ENCODE measurements around the gene ATF7.

The ATF7 gene

DNA sequence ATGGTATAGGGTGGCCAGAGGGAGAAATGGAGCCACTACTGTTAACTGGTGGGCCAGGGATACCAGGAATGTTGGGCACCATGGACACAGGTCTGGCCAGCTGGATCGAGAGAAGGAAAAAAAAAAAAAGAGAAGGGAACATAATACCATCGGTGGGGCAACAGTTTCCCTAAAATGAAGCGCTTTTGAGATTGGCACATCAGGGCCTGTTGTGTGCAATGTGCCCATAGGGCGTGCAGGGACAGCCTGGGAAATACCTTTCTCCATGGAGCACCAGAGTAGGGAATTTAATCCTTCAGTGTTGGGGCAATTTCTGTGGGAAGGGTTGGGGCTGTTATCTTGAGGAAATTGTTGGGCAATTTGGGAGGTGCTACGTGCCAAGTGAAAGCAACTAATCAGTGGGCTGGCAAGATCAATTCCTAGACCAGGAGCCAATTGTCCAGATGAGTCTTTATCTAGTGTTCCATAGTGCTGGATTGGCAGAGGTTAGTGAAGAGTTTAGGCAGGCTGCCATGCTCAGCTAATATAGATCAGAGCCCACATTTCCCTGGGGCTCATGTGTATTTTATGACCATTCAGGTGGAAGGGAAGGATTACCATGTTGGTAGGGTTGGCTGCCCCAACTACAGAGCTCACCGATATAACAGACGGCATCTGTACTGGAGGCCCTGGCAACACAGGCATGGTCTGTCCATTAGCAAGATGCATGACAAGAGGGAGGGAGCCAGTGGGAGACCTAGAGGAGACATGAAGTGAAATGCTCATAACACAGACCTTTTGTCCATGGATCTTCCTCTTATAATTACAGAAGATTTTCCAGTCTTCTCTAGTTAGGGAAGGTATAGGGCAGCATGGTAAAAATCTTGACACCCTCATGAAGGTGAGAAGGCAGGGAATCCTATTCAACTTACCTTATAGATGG is 93.4 kb downstream of the ATF7 start:
- TF ChIP-seq, protein P1, sequence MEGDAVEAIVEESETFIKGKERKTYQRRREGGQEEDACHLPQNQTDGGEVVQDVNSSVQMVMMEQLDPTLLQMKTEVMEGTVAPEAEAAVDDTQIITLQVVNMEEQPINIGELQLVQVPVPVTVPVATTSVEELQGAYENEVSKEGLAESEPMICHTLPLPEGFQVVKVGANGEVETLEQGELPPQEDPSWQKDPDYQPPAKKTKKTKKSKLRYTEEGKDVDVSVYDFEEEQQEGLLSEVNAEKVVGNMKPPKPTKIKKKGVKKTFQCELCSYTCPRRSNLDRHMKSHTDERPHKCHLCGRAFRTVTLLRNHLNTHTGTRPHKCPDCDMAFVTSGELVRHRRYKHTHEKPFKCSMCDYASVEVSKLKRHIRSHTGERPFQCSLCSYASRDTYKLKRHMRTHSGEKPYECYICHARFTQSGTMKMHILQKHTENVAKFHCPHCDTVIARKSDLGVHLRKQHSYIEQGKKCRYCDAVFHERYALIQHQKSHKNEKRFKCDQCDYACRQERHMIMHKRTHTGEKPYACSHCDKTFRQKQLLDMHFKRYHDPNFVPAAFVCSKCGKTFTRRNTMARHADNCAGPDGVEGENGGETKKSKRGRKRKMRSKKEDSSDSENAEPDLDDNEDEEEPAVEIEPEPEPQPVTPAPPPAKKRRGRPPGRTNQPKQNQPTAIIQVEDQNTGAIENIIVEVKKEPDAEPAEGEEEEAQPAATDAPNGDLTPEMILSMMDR (conservative IDR thresholded peaks at IDR 0.05; ENCODE audit: low read depth, low read length): no peak
- no peak for DNase-seq (ENCODE audit: low read depth)

DNA sequence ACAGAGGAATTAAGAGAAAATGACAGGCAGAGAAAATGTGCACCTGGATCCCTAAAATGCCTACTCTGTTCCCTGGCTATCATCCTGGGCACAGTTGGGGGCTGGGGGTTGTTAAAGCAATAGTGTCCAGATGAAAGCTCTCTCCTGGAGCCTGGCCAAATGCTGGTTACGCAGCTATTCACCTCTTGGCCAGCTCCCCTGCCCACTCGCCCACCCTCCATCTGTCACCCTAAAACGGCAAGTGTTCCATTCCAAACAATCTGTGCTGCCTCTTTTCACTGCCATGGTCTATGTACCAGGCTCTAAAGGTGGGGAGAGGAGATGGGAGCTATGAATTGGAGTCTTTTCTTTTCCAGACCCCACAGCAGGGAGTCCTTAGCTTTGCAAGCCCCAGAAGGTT is 94.2 kb downstream of the ATF7 start:
- no peak for DNase-seq (ENCODE audit: low read depth)

More for the DNA sequence above, 93.4 kb downstream of the ATF7 start:
- H3K4me3 ChIP-seq (ENCODE audit: low read length): no peak overlapping the region

GRCh38 chr12:53530920-53531319 is 95.3 kb downstream of the ATF7 start:
- TF ChIP-seq, protein P1 (conservative IDR thresholded peaks at IDR 0.05; ENCODE audit: low read depth, low read length): no peak
- no peak for DNase-seq (ENCODE audit: low read depth)
- H3K4me3 ChIP-seq (ENCODE audit: low read length): no peak overlapping the region

More for the DNA sequence above, 94.2 kb downstream of the ATF7 start:
- TF ChIP-seq, protein P1 (conservative IDR thresholded peaks at IDR 0.05; ENCODE audit: low read depth, low read length): no peak
- no peak overlapping the region for H3K4me3 ChIP-seq (ENCODE audit: low read length)

DNA sequence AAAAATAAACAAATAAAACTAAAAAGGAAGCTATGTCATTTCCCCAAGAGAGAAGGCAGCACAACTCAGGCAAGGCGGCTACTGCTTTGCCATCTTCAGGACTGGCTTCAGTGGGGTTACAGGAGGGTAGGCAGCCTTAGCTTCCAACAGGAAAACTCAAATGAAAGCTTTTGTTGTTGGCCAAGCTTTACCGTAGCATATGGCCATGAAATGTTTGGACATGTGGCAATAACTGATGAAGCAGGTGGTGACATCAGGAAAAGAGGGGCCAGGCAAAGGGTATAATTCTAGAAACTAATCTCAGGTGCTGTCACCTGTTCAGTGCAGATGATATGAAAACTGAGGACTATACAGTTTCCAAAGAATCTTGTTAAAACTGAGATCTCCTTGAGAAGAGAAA is 96.1 kb downstream of the ATF7 start:
- TF ChIP-seq, protein P1 (conservative IDR thresholded peaks at IDR 0.05; ENCODE audit: low read depth, low read length): no peak
- H3K4me3 ChIP-seq (ENCODE audit: low read length): no peak overlapping the region

GRCh38 chr12:53524476-53524875 is 101.7 kb downstream of the ATF7 start:
- H3K4me3 ChIP-seq (ENCODE audit: low read length): no peak overlapping the region
- no peak for DNase-seq (ENCODE audit: low read depth)
- TF ChIP-seq, protein P1 (conservative IDR thresholded peaks at IDR 0.05; ENCODE audit: low read depth, low read length): no peak

More for the DNA sequence above, 96.1 kb downstream of the ATF7 start:
- DNase-seq (ENCODE audit: low read depth): no peak

GRCh38 chr12:53523131-53523530 is 103.1 kb downstream of the ATF7 start:
- TF ChIP-seq, protein P1 (conservative IDR thresholded peaks at IDR 0.05; ENCODE audit: low read depth, low read length): no peak
- H3K4me3 ChIP-seq (ENCODE audit: low read length): no peak overlapping the region
- DNase-seq (ENCODE audit: low read depth): no peak

DNA sequence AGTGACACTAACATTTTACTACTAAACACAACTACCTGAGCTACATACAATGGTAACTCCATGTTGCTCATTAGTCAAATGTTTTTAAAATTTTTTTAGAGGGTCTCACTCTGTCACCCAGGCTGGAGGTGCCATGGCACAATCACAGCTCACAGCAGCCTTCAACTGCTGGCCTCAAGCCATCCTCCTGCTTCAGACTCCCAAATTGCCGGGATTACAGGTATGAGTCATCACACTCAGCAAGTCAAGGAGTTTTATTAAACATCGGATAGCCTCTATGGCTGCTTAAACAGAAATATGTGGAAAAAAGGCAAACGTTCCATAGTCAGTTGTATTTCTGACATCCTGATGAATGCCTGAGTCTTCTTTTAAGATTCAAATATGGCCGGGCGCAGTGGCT is 107.8 kb downstream of the ATF7 start:
- TF ChIP-seq, protein P1 (conservative IDR thresholded peaks at IDR 0.05; ENCODE audit: low read depth, low read length): no peak
- no peak for DNase-seq (ENCODE audit: low read depth)
- H3K4me3 ChIP-seq (ENCODE audit: low read length): no peak overlapping the region

Measured in retinal pigment epithelial cell (primary cell).